HEK293T (cell line): ENCODE measurements around the gene CDKN2B.

Experiments used
- BHLHE40 ChIP-seq: fragments of 450-650 bp; IDR thresholded peaks from 2 replicates; pipeline ENCODE4 v1.6.1; 2016; ENCODE audit warnings: mild to moderate bottlenecking, moderate library complexity, borderline replicate concordance
- ELF4 ChIP-seq: fragments of 450-650 bp; IDR thresholded peaks from 2 replicates; pipeline ENCODE4 v1.6.1; 2017; ENCODE audit warnings: antibody characterized with exemption
- FOXA1 ChIP-seq: fragments of 450-650 bp; IDR thresholded peaks from 2 replicates; pipeline ENCODE4 v1.6.1; 2016; ENCODE audit warnings: mild to moderate bottlenecking
- FOXK2 ChIP-seq: fragments of 450-650 bp; IDR thresholded peaks from 2 replicates; pipeline ENCODE4 v1.6.1; 2016; ENCODE audit warnings: mild to moderate bottlenecking
- FOXM1 ChIP-seq: fragments of 450-650 bp; IDR thresholded peaks from 2 replicates; pipeline ENCODE4 v1.6.1; 2017; ENCODE audit warnings: mild to moderate bottlenecking, borderline replicate concordance
- TARDBP ChIP-seq: fragments of 450-650 bp; IDR thresholded peaks from 2 replicates; pipeline ENCODE4 v1.6.1; 2016
- ZNF384 ChIP-seq: fragments of 450-650 bp; IDR thresholded peaks from 2 replicates; pipeline ENCODE4 v1.6.1; 2016
- TF ChIP-seq, protein P1 (sequence below): fragments of 450-650 bp; IDR thresholded peaks from 2 replicates; pipeline ENCODE4 v1.6.1; 2016

DNA sequence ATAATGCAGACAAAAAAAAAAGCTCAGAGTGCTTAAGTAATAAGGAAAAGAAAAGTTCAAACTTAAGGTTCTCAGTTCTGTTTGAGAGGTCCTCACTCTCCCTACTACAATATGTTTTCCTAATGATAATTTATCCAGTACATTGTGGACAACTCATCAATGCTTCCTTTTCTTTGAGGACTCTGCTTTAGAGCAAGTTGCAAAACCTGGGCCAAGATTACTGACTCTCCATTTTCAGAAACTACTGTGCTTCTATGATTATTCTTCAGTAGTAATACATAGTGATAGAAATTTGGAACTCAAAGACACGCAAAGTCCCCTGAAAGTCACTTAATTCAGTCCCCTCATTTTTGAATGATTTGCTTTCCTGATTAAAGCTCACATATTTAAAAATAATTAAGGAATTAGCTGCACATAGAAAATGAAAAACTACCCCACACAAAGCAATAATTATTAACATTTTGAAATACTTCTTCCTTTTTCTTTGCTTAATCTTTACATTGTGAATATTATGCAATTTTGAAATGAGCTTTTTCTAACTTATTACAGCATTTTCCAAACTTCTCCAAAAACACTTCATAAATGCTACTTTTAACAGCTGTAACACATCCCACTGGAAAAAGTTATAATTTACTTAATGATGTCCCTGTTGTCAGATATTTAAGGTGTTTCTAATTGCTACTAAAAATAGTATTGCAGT is 26.1 kb downstream of the CDKN2B start:
- TF ChIP-seq, protein P1, sequence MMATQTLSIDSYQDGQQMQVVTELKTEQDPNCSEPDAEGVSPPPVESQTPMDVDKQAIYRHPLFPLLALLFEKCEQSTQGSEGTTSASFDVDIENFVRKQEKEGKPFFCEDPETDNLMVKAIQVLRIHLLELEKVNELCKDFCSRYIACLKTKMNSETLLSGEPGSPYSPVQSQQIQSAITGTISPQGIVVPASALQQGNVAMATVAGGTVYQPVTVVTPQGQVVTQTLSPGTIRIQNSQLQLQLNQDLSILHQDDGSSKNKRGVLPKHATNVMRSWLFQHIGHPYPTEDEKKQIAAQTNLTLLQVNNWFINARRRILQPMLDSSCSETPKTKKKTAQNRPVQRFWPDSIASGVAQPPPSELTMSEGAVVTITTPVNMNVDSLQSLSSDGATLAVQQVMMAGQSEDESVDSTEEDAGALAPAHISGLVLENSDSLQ, result no peak
- TF ChIP-seq FOXA1 (no peak), TARDBP (no peak), FOXK2 (no peak), BHLHE40 (no peak), ELF4 (no peak), FOXM1 (no peak), ZNF384 (no peak)
